Testis (tissue), 2 donors: ENCODE results near the gene DLAT.

Source experiments
- POLR2A ChIP-seq: fragments of 450-650 bp; IDR thresholded peaks from one replicate; pipeline ENCODE4 v1.6.1; 2017; ENCODE audit warnings: antibody characterized with exemption, mild to moderate bottlenecking, moderate library complexity
- TF ChIP-seq, protein P1 (sequence below), 3 experiments: fragments of 450-650 bp in 2 of 3; fragments of 200-600 bp in 1 of 3; sonication (generic) in 1 of 3; IDR thresholded peaks; one replicate each; pipeline ENCODE4 v1.5.1; 2016 to 2019; ENCODE audit warnings: antibody characterized with exemption in 3 of 3, mild to moderate bottlenecking in 2 of 3, moderate library complexity in 1 of 3

GRCh38 chr11:111980062-111980461 is 45.1 kb upstream of the DLAT start:
- TF ChIP-seq, protein P1, sequence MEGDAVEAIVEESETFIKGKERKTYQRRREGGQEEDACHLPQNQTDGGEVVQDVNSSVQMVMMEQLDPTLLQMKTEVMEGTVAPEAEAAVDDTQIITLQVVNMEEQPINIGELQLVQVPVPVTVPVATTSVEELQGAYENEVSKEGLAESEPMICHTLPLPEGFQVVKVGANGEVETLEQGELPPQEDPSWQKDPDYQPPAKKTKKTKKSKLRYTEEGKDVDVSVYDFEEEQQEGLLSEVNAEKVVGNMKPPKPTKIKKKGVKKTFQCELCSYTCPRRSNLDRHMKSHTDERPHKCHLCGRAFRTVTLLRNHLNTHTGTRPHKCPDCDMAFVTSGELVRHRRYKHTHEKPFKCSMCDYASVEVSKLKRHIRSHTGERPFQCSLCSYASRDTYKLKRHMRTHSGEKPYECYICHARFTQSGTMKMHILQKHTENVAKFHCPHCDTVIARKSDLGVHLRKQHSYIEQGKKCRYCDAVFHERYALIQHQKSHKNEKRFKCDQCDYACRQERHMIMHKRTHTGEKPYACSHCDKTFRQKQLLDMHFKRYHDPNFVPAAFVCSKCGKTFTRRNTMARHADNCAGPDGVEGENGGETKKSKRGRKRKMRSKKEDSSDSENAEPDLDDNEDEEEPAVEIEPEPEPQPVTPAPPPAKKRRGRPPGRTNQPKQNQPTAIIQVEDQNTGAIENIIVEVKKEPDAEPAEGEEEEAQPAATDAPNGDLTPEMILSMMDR (IDR thresholded peaks at IDR 0.05), result no peak
- no peak for TF ChIP-seq POLR2A
